ENCODE data around the gene SGMS1.

SGMS1 gene

DNA sequence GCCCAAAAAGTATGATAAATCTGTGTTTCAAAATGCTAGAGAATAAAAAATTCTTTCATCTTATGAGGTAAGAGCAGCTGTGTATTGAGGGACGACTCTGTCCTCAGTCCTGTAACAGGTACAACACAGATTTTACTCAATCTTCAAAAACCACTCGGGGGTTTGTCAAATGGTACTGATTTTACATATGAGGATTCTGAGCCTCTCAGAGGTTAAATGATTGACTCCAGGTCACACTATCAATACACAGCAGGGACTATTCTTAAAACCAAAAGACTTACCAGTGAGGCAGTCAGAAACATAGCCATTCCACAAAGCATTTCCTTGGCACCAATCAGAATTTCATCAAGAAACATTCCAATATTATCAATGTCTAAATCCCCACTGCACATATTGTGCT lies 95.5 kb downstream of the SGMS1 start:
- Histone ChIP-seq H3K4me1 (ENCODE audit: control insufficient read depth, low read length) (no peaks in the 10 kb centered on the region), H4K20me1 (ENCODE audit: control insufficient read depth, insufficient read depth, low read depth, low read length) (no peaks in the 10 kb centered on the region), H3K4me2 (ENCODE audit: low read length) (no peak overlapping the region), H3K4me3 (ENCODE audit: low read length) (no peak overlapping the region), H3K27me3 (ENCODE audit: control insufficient read depth, low read length) (no peaks in the 10 kb centered on the region), H3K36me3 (ENCODE audit: control insufficient read depth, low read length) (no peaks in the 10 kb centered on the region), H3K27ac (ENCODE audit: low read depth, low read length) (no peak overlapping the region), H3K9me3 (ENCODE audit: control insufficient read depth, insufficient read depth, low read length) (no peaks in the 10 kb centered on the region), H3K9me2 (replicated peaks; ENCODE audit: control insufficient read depth, low read length) (no peaks in the 10 kb centered on the region), H3K79me2 (ENCODE audit: control insufficient read depth, low read length) (no peaks in the 10 kb centered on the region), H3F3A (ENCODE audit: control insufficient read depth, insufficient read depth) (no peaks in the 10 kb centered on the region)
- TF ChIP-seq, protein P1, sequence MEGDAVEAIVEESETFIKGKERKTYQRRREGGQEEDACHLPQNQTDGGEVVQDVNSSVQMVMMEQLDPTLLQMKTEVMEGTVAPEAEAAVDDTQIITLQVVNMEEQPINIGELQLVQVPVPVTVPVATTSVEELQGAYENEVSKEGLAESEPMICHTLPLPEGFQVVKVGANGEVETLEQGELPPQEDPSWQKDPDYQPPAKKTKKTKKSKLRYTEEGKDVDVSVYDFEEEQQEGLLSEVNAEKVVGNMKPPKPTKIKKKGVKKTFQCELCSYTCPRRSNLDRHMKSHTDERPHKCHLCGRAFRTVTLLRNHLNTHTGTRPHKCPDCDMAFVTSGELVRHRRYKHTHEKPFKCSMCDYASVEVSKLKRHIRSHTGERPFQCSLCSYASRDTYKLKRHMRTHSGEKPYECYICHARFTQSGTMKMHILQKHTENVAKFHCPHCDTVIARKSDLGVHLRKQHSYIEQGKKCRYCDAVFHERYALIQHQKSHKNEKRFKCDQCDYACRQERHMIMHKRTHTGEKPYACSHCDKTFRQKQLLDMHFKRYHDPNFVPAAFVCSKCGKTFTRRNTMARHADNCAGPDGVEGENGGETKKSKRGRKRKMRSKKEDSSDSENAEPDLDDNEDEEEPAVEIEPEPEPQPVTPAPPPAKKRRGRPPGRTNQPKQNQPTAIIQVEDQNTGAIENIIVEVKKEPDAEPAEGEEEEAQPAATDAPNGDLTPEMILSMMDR (IDR thresholded peaks at IDR 0.05; ENCODE audit: low read depth, low read length, poor library complexity, severe bottlenecking) = no peak
- no peak for TF ChIP-seq EZH2phosphoT487 (IDR thresholded peaks at IDR 0.05; ENCODE audit: borderline replicate concordance, low read length)

DNA sequence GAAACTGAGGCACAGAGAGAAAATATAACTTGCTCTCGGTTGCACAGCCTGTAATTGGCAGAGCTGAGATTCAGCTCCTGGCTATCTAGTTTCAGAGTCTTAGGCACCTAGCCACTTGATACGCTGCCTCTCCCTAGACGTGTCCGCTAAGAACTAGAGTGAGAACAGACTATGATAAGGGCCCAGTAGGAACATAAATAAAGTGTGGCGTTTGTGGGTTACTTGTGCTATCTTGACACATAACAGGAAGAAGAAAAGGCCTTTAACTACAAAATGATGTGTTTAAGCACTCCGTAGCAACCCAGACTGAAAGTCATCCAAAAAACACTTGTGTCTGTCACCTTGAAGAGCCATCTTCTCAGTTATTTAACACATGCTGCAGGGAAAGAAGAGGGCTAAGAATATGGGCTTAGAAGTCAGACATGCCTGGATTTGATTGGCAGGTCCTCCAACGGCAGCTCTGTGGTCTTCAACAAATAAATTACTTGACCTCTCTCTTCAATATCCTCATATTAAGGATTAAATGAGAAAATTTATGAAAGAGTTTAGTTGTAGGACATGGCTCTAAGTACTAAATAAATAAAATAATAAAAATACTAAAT lies 96.2 kb downstream of the SGMS1 start:
- no peak for TF ChIP-seq EZH2phosphoT487 (IDR thresholded peaks at IDR 0.05; ENCODE audit: borderline replicate concordance, low read length)
- TF ChIP-seq, protein P1 (IDR thresholded peaks at IDR 0.05; ENCODE audit: low read depth, low read length, poor library complexity, severe bottlenecking) = no peak

DNA sequence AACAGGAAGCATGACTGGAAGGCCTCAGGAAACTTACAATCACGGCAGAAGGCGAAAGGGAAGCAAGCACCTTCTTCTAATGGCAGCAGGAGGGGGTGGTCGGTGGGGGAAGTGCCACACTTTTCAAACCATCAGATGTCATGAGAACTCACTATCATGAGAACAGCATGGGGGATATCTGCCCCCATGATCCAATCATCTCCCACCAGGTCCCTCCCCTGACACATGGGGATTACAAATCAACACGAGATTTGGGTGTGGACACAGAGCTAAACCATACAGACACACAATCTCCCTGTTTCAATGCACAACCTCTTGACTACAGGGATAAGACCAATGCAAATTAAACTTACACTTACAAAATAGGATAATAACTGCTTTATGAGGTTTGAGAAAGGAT lies 97.6 kb downstream of the SGMS1 start:
- TF ChIP-seq EZH2phosphoT487 (IDR thresholded peaks at IDR 0.05; ENCODE audit: borderline replicate concordance, low read length) = no peak
- TF ChIP-seq, protein P1 (IDR thresholded peaks at IDR 0.05; ENCODE audit: low read depth, low read length, poor library complexity, severe bottlenecking) = no peak
- Histone ChIP-seq H3K27ac (ENCODE audit: low read depth, low read length) (no peak overlapping the region), H3K9me3 (ENCODE audit: control insufficient read depth, insufficient read depth, low read length) (no peaks in the 10 kb centered on the region), H3K4me2 (ENCODE audit: low read length) (no peak overlapping the region), H3K4me3 (ENCODE audit: low read length) (no peak overlapping the region), H3K27me3 (ENCODE audit: control insufficient read depth, low read length) (no peaks in the 10 kb centered on the region), H3K9me2 (replicated peaks; ENCODE audit: control insufficient read depth, low read length) (no peaks in the 10 kb centered on the region), H3K4me1 (ENCODE audit: control insufficient read depth, low read length) (no peaks in the 10 kb centered on the region), H3K79me2 (ENCODE audit: control insufficient read depth, low read length) (no peaks in the 10 kb centered on the region), H4K20me1 (ENCODE audit: control insufficient read depth, insufficient read depth, low read depth, low read length) (no peaks in the 10 kb centered on the region), H3F3A (ENCODE audit: control insufficient read depth, insufficient read depth) (no peaks in the 10 kb centered on the region), H3K36me3 (ENCODE audit: control insufficient read depth, low read length) (no peaks in the 10 kb centered on the region)

More for the DNA sequence above, 96.2 kb downstream of the SGMS1 start:
- no peak overlapping the region for H3K27ac ChIP-seq (ENCODE audit: low read depth, low read length)
- no peaks in the 10 kb centered on the region for H3K36me3 ChIP-seq (ENCODE audit: control insufficient read depth, low read length)
- H4K20me1 ChIP-seq (ENCODE audit: control insufficient read depth, insufficient read depth, low read depth, low read length) = no peaks in the 10 kb centered on the region
- H3K4me2 ChIP-seq (ENCODE audit: low read length) = no peak overlapping the region
- no peaks in the 10 kb centered on the region for H3K9me3 ChIP-seq (ENCODE audit: control insufficient read depth, insufficient read depth, low read length)
- no peaks in the 10 kb centered on the region for H3K79me2 ChIP-seq (ENCODE audit: control insufficient read depth, low read length)
- H3K9me2 ChIP-seq (replicated peaks; ENCODE audit: control insufficient read depth, low read length) = no peaks in the 10 kb centered on the region
- no peaks in the 10 kb centered on the region for H3K4me1 ChIP-seq (ENCODE audit: control insufficient read depth, low read length)
- H3K27me3 ChIP-seq (ENCODE audit: control insufficient read depth, low read length) = no peaks in the 10 kb centered on the region
- no peak overlapping the region for H3K4me3 ChIP-seq (ENCODE audit: low read length)
- H3F3A ChIP-seq (ENCODE audit: control insufficient read depth, insufficient read depth) = no peaks in the 10 kb centered on the region

Measured in DOHH2 (cell line).